ENCODE data around the gene STARD3NL.

DNA sequence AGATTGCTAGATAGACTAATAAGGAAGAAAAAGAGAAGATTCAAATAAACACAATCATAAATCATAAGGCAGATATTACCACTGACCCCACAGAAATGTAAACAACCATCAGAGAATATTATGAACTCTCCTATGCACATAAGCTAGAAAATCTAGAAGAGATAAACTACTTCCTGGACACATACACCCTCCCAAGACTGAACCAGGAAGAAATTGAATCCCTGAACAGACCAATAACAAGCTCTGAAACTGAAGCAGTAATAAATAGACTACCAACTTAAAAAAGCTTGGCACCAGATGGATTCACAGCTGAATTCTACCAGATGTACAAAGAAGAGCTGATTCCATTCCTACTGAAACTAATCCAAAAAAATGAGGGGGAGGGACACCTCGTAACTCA, 24.5 kb upstream of the STARD3NL start:
- TF ChIP-seq, protein P1, sequence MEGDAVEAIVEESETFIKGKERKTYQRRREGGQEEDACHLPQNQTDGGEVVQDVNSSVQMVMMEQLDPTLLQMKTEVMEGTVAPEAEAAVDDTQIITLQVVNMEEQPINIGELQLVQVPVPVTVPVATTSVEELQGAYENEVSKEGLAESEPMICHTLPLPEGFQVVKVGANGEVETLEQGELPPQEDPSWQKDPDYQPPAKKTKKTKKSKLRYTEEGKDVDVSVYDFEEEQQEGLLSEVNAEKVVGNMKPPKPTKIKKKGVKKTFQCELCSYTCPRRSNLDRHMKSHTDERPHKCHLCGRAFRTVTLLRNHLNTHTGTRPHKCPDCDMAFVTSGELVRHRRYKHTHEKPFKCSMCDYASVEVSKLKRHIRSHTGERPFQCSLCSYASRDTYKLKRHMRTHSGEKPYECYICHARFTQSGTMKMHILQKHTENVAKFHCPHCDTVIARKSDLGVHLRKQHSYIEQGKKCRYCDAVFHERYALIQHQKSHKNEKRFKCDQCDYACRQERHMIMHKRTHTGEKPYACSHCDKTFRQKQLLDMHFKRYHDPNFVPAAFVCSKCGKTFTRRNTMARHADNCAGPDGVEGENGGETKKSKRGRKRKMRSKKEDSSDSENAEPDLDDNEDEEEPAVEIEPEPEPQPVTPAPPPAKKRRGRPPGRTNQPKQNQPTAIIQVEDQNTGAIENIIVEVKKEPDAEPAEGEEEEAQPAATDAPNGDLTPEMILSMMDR (conservative IDR thresholded peaks at IDR 0.05; ENCODE audit: low read depth in 2 of 2) = no peak
- TF ChIP-seq EZH2 (IDR thresholded peaks at IDR 0.05; ENCODE audit: low read depth, unreplicated experiment) (no peak), CREB1 (CRISPR knock-in tag; IDR thresholded peaks at IDR 0.05; ENCODE audit: low read depth) (no peak), EZH2phosphoT487 (IDR thresholded peaks at IDR 0.05; ENCODE audit: unreplicated experiment) (no peak), POLR2AphosphoS5 (IDR thresholded peaks at IDR 0.05; ENCODE audit: low read depth) (no peak)
- TF ChIP-seq, protein P2, sequence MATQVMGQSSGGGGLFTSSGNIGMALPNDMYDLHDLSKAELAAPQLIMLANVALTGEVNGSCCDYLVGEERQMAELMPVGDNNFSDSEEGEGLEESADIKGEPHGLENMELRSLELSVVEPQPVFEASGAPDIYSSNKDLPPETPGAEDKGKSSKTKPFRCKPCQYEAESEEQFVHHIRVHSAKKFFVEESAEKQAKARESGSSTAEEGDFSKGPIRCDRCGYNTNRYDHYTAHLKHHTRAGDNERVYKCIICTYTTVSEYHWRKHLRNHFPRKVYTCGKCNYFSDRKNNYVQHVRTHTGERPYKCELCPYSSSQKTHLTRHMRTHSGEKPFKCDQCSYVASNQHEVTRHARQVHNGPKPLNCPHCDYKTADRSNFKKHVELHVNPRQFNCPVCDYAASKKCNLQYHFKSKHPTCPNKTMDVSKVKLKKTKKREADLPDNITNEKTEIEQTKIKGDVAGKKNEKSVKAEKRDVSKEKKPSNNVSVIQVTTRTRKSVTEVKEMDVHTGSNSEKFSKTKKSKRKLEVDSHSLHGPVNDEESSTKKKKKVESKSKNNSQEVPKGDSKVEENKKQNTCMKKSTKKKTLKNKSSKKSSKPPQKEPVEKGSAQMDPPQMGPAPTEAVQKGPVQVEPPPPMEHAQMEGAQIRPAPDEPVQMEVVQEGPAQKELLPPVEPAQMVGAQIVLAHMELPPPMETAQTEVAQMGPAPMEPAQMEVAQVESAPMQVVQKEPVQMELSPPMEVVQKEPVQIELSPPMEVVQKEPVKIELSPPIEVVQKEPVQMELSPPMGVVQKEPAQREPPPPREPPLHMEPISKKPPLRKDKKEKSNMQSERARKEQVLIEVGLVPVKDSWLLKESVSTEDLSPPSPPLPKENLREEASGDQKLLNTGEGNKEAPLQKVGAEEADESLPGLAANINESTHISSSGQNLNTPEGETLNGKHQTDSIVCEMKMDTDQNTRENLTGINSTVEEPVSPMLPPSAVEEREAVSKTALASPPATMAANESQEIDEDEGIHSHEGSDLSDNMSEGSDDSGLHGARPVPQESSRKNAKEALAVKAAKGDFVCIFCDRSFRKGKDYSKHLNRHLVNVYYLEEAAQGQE (IDR thresholded peaks at IDR 0.05; ENCODE audit: unreplicated experiment) = no peak
- TF ChIP-seq, protein P3, sequence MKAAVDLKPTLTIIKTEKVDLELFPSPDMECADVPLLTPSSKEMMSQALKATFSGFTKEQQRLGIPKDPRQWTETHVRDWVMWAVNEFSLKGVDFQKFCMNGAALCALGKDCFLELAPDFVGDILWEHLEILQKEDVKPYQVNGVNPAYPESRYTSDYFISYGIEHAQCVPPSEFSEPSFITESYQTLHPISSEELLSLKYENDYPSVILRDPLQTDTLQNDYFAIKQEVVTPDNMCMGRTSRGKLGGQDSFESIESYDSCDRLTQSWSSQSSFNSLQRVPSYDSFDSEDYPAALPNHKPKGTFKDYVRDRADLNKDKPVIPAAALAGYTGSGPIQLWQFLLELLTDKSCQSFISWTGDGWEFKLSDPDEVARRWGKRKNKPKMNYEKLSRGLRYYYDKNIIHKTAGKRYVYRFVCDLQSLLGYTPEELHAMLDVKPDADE (IDR thresholded peaks at IDR 0.05) = no peak
